H1 (cell line): Measurements from ENCODE around the gene NEDD4L. TPM values are rescaled to one million over a fixed set of nuclear protein-coding genes. Genes with fewer than 3 reads are reported as not detected.

Experiments
- CTCF ChIA-PET: fragments of 300-600 bp; sonication (Branson Sonifier 250); formaldehyde crosslinking; loops from one replicate; lab custom pipeline; 2021; ENCODE audit not compliant: partially characterized antibody; lab: Charles Lee
- POLR2A ChIA-PET: fragments of 300-600 bp; sonication (Branson Sonifier 250); formaldehyde crosslinking; loops from one replicate; lab custom pipeline; 2021; ENCODE audit warnings: inconsistent platforms; ENCODE audit not compliant: partially characterized antibody; lab: Charles Lee
- DNase-seq, 2 experiments: peaks; one replicate each; pipeline versions ENCODE4 v3.0.0 to v3.0.0-alpha.2; 2010 to 2022; ENCODE audit warnings: low spot score in 2 of 2, low read depth in 1 of 2, mixed read lengths in 1 of 2
- FAIRE-seq: peaks from 2 replicates; lab custom pipeline; 2011; peaks lifted over from hg19 to GRCh38; lab: Jason Lieb, UNC
- H2AFZ ChIP-seq: 2 replicates; pipeline ENCODE4 v1.8.1; 2012; ENCODE audit warnings: low read length, inconsistent platforms
- H2AK5ac ChIP-seq: 2 replicates; pipeline ENCODE4 v1.6.1; 2013; ENCODE audit warnings: low read depth, low read length
- H2BK120ac ChIP-seq: replicated peaks from 2 replicates; pipeline ENCODE3; 2013; ENCODE audit warnings: low read depth, low read length, inconsistent platforms
- H2BK12ac ChIP-seq: 2 replicates; pipeline ENCODE4 v1.6.1; 2013; ENCODE audit warnings: low read depth, low read length
- H2BK15ac ChIP-seq: 2 replicates; pipeline ENCODE4 v1.6.1; 2013; ENCODE audit warnings: low read length
- H2BK20ac ChIP-seq: 2 replicates; pipeline ENCODE4 v1.6.1; 2013; ENCODE audit warnings: low read length
- H2BK5ac ChIP-seq: 2 replicates; pipeline ENCODE4 v1.6.1; 2013; ENCODE audit warnings: low read depth, low read length
- H3K14ac ChIP-seq: 2 replicates; pipeline ENCODE4 v1.6.1; 2013; ENCODE audit warnings: inconsistent platforms; ENCODE audit not compliant: insufficient read length
- H3K18ac ChIP-seq: 2 replicates; pipeline ENCODE4 v1.6.1; 2013; ENCODE audit warnings: low read length; ENCODE audit errors: extremely low read depth
- H3K23ac ChIP-seq: 2 replicates; pipeline ENCODE4 v1.6.1; 2013; ENCODE audit warnings: inconsistent platforms; ENCODE audit not compliant: insufficient read length
- H3K23me2 ChIP-seq: 2 replicates; pipeline ENCODE4 v1.6.1; 2013; ENCODE audit warnings: low read depth, low read length
- H3K27ac ChIP-seq: 2 replicates; pipeline ENCODE4 v1.6.1; 2011; ENCODE audit warnings: low read depth, low read length, inconsistent platforms
- H3K27me3 ChIP-seq, 4 experiments: replicated peaks in 1 of 4; 1 replicate in 1 of 4; 2 replicates in 3 of 4; pipeline versions ENCODE4 v1.6.1 to v1.8.1; 2011 to 2013; ENCODE audit warnings: low read length in 3 of 4, mild to moderate bottlenecking in 3 of 4, inconsistent platforms in 2 of 4, mixed read lengths in 2 of 4, moderate library complexity in 1 of 4; ENCODE audit not compliant: control insufficient read depth in 3 of 4, insufficient read depth in 3 of 4; ENCODE audit errors: extremely low read depth in 1 of 4
- H3K36me3 ChIP-seq, 4 experiments: 2 replicates each; pipeline versions ENCODE4 v1.6.1 to v1.8.1; 2011 to 2013; ENCODE audit warnings: mild to moderate bottlenecking in 4 of 4, low read length in 3 of 4, moderate library complexity in 2 of 4, control low read depth in 1 of 4, inconsistent platforms in 1 of 4; ENCODE audit not compliant: insufficient read depth in 4 of 4, control insufficient read depth in 2 of 4
- H3K4ac ChIP-seq: replicated peaks from 2 replicates; pipeline ENCODE3; 2013; ENCODE audit warnings: low read length, low read depth, mixed read lengths, inconsistent platforms; ENCODE audit not compliant: insufficient read length
- H3K4me1 ChIP-seq, 4 experiments: replicated peaks in 1 of 4; 1 replicate in 1 of 4; 2 replicates in 3 of 4; pipeline versions ENCODE4 v1.6.1 to v1.8.1; 2011 to 2013; ENCODE audit warnings: low read length in 3 of 4, inconsistent platforms in 2 of 4, mixed read lengths in 1 of 4; ENCODE audit not compliant: insufficient read depth in 4 of 4, control insufficient read depth in 3 of 4
- H3K4me2 ChIP-seq, 2 experiments: 2 replicates each; pipeline versions ENCODE4 v1.6.1 to v1.8.1; 2011 to 2013; ENCODE audit warnings: low read depth in 2 of 2, low read length in 2 of 2, control low read depth in 1 of 2, inconsistent platforms in 1 of 2, mild to moderate bottlenecking in 1 of 2; ENCODE audit not compliant: insufficient read depth in 1 of 2
- H3K4me3 ChIP-seq, 4 experiments: fragments of 200-600, 300-600 bp in 1 of 4; sonication (generic), shearing (Covaris generic), sonication (Bioruptor Twin) in 1 of 4; 2 replicates each; pipeline versions ENCODE4 v1.5.1 to v1.8.1; 2011 to 2016; ENCODE audit warnings: low read length in 4 of 4, low read depth in 3 of 4, control low read depth in 2 of 4, inconsistent platforms in 2 of 4, mild to moderate bottlenecking in 2 of 4, mixed read lengths in 1 of 4, moderate library complexity in 1 of 4; ENCODE audit not compliant: insufficient read depth in 2 of 4; ENCODE audit errors: extremely low read depth in 1 of 4
- H3K56ac ChIP-seq: replicated peaks from 2 replicates; pipeline ENCODE3; 2013; ENCODE audit warnings: low read depth, mild to moderate bottlenecking, mixed read lengths, low read length, inconsistent platforms; ENCODE audit not compliant: insufficient read length
- H3K79me1 ChIP-seq: 2 replicates; pipeline ENCODE4 v1.6.1; 2013; ENCODE audit warnings: low read depth, low read length, control low read depth
- H3K79me2 ChIP-seq, 2 experiments: 2 replicates each; pipeline versions ENCODE4 v1.6.1 to v1.8.1; 2012 to 2013; ENCODE audit warnings: low read length in 2 of 2, mild to moderate bottlenecking in 2 of 2, inconsistent platforms in 1 of 2; ENCODE audit not compliant: insufficient read depth in 2 of 2, control insufficient read depth in 1 of 2
- H3K9ac ChIP-seq, 4 experiments: replicated peaks in 1 of 4; 1 replicate in 1 of 4; 2 replicates in 3 of 4; pipeline versions ENCODE4 v1.6.1 to v1.8.1; 2011 to 2013; ENCODE audit warnings: low read depth in 3 of 4, low read length in 3 of 4, control low read depth in 2 of 4, mild to moderate bottlenecking in 2 of 4, moderate library complexity in 2 of 4, inconsistent platforms in 1 of 4; ENCODE audit errors: extremely low read depth in 1 of 4
- H3K9me3 ChIP-seq, 2 experiments: 2 replicates each; pipeline versions ENCODE4 v1.6.1 to v1.8.1; 2012 to 2013; ENCODE audit warnings: mild to moderate bottlenecking in 2 of 2, moderate library complexity in 2 of 2, control low read depth in 1 of 2, inconsistent platforms in 1 of 2, low read depth in 1 of 2, low read length in 1 of 2, mixed read lengths in 1 of 2; ENCODE audit not compliant: insufficient read depth in 2 of 2
- H4K20me1 ChIP-seq, 2 experiments: replicated peaks in 1 of 2; 2 replicates each; pipeline versions ENCODE3 to v1.8.1; 2011 to 2013; ENCODE audit warnings: inconsistent platforms in 2 of 2, low read length in 2 of 2, mild to moderate bottlenecking in 1 of 2; ENCODE audit not compliant: insufficient read depth in 2 of 2, control insufficient read depth in 1 of 2
- H4K5ac ChIP-seq: 2 replicates; pipeline ENCODE4 v1.6.1; 2013; ENCODE audit warnings: low read length, low read depth, mixed read lengths, inconsistent platforms; ENCODE audit not compliant: insufficient read length
- H4K8ac ChIP-seq: 2 replicates; pipeline ENCODE4 v1.8.0; 2013; ENCODE audit warnings: mild to moderate bottlenecking, moderate library complexity, low read length, inconsistent platforms; ENCODE audit not compliant: insufficient read depth; ENCODE audit errors: extremely low read depth
- H4K91ac ChIP-seq: replicated peaks from 2 replicates; pipeline ENCODE3; 2013; ENCODE audit warnings: low read length, mixed read lengths, inconsistent platforms; ENCODE audit not compliant: insufficient read length
- HDAC6 ChIP-seq: IDR thresholded peaks from one replicate; pipeline ENCODE4 v1.7.1; 2012; ENCODE audit warnings: low read depth, mild to moderate bottlenecking, inconsistent platforms, low read length, moderate library complexity
- POLR2A ChIP-seq, 2 experiments: IDR thresholded peaks; 1 replicate in 1 of 2; 2 replicates in 1 of 2; pipeline ENCODE4 v1.6.1; 2011; ENCODE audit warnings: low read depth in 2 of 2, low read length in 2 of 2, mild to moderate bottlenecking in 2 of 2; ENCODE audit errors: control extremely low read depth in 1 of 2
- WGBS, 2 experiments: shearing (Covaris generic) in 1 of 2; methylation state at CpG; one replicate each; pipeline versions ENCODE4 v1.1.6 to v1.1.7; 2013 to 2015; ENCODE audit warnings: low lambda C conversion rate in 2 of 2, mixed read lengths in 2 of 2, inconsistent platforms in 1 of 2, low coverage in 1 of 2, missing lambda C conversion rate in 1 of 2; ENCODE audit not compliant: insufficient replicate concordance in 2 of 2, insufficient coverage in 1 of 2, insufficient read length in 1 of 2; ENCODE audit errors: extremely low coverage in 1 of 2, missing lambda C conversion rate in 1 of 2; 5-methylcytosine and 5-hydroxymethylcytosine counted together
- polyA plus RNA-seq, 7 experiments: library from polyadenylated mRNA; depleted of rRNA in 3 of 7; stranded (reverse) in 5 of 7; unstranded in 2 of 7; fragments of >200 nt in 5 of 7; fragments of 200-250 nt in 2 of 7; gene quantifications; 1 replicate in 5 of 7; 2 replicates in 1 of 7; 4 replicates in 1 of 7; pipeline versions ENCODE4 v1.2.1 to v1.2.3, GENCODE V29; 2011 to 2013; ENCODE audit warnings: missing spikeins in 2 of 7, mixed read lengths in 2 of 7
- total RNA-seq: library from RNA; stranded (reverse); fragmentation: NEBNext Ultra II Directional; extraction: Animal tissue kit (Norgen Biotek cat#: 25700); gene quantifications from 2 replicates; pipeline ENCODE4 v1.2.1, GENCODE V29; 2021

NEDD4L gene
- total and polyA plus RNA-seq, 2 of the 8 experiments (the other 6 are each of a cell fraction or from before 2014, with no cell fraction given), result 37.3 to 69.8 TPM

DNA sequence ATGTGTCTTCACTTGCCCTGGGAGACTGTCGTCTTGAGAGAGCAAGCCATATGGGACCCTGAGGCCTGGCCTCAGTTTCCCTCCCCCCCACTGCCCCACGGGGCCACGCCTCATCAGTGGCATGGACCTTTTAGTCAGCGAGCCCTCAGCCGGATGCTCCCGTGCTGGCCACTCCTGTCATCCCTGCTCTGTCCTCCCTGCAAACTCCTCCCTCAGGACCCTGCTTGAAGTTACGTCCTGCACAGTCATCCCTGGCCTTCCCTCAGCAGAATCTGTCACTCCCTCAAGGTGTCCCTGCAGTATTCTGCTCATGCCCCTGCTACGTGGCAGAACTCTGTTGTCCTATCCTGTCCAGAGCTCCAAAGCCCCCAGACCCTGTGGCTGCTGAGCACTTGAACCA is 265.1 kb downstream of the NEDD4L start:
- Histone ChIP-seq H4K5ac (no peak overlapping the region), H3K79me2 (peaks cover 0 to 19% of the 10 kb centered on the region in 2 experiments; a peak in 3 of 4 replicates), H4K20me1 (peaks cover 2 to 5% of the 10 kb centered on the region in 2 experiments)

More for the DNA sequence above, 265.1 kb downstream of the NEDD4L start:
- CTCF ChIA-PET, result interaction anchor here (0.8 to 1.0 kb wide), 2 partner anchors 8 to 32 kb away, joined by 3 read pairs; no protein-coding TSS in a partner anchor
- H3K36me3 ChIP-seq, result peaks cover 0 to 4% (median 0%) of the 10 kb centered on the region in 4 experiments; a peak in 1 of 8 replicates
- no peak overlapping the region for H2BK120ac ChIP-seq
- H3K9me3 ChIP-seq, result peaks cover 0 to 2% of the 10 kb centered on the region in 2 experiments; a peak in 2 of 4 replicates
- no peak overlapping the region for H2AK5ac ChIP-seq
- H3K4ac ChIP-seq, result no peak overlapping the region
- peaks cover 3% of the 10 kb centered on the region; the same call in 1 of the 2 replicates for H3K79me1 ChIP-seq
- H3K4me3 ChIP-seq, result no peak overlapping the region
- no peak overlapping the region; the same call in 1 of the 2 replicates for H2BK15ac ChIP-seq
- H3K56ac ChIP-seq, result no peak overlapping the region
- H4K8ac ChIP-seq, result no peak overlapping the region
- H3K23me2 ChIP-seq, result no peaks in the 10 kb centered on the region
- H3K27ac ChIP-seq, result no peak overlapping the region
- H3K4me1 ChIP-seq, result no peaks in the 10 kb centered on the region; a peak in 1 of 7 replicates
- no peak overlapping the region for H3K9ac ChIP-seq
- H2BK5ac ChIP-seq, result no peak overlapping the region
- no peak overlapping the region for H3K23ac ChIP-seq
- POLR2A ChIA-PET, result no interaction called here
- DNase-seq, result no peak
- H3K27me3 ChIP-seq, result no peaks in the 10 kb centered on the region
- no peak overlapping the region for H4K91ac ChIP-seq
- TF ChIP-seq HDAC6 (no peak), POLR2A (IDR thresholded peaks at IDR 0.05; ENCODE audit: control extremely low read depth in 1 of 2, low read depth in 2 of 2, low read length in 2 of 2) (0 out of 3 replicates have a peak, but pooled peaks of 1 of the 2 experiments have one; percentile 7)
- H2AFZ ChIP-seq, result no peak overlapping the region
- H3K14ac ChIP-seq, result no peak overlapping the region
- H2BK12ac ChIP-seq, result no peak overlapping the region
- H3K18ac ChIP-seq, result no peak overlapping the region
- H3K4me2 ChIP-seq, result no peak overlapping the region
- FAIRE-seq, result no peak
- 98% methylated on average over 8 of the region's 8 CpGs; no CpG with 5 or more reads in 1 of the 2 experiments for WGBS, 2 experiments
- H2BK20ac ChIP-seq, result no peak overlapping the region
